ENCODE data around the gene POLR2L.

- TF ChIP-seq CTCF (IDR thresholded peaks at IDR 0.05): no peak
- TF ChIP-seq POLR2AphosphoS5 (IDR thresholded peaks at IDR 0.05; ENCODE audit: insufficient read depth in 1 of 2, low read depth in 1 of 2): no peak
Observed at GRCh38 chr11:830295-831117, 11.8 kb downstream of the POLR2L start.
